ENCODE results near the gene GTPBP3. TPM values are rescaled to one million over a fixed set of nuclear protein-coding genes. Genes with fewer than 3 reads are reported as not detected.

The GTPBP3 gene
- total and polyA plus RNA-seq, 2 of the 8 experiments (the other 6 are each of a cell fraction or from before 2014, with no cell fraction given) = 30.4 to 56.0 TPM

GRCh38 chr19:17327068-17327653 lies 10.2 kb upstream of the GTPBP3 start:
- POLR2A ChIA-PET (ENCODE audit: partially characterized antibody) = interaction anchor here (0.6 to 17.1 kb wide), 13 partner anchors 11 to 133 kb away, joined by 3 to 329 read pairs (median 4); partner anchors contain the start of genes ABHD8, ANO8, DDA1 and GTPBP3
- 72% methylated on average over 27 of the region's 27 CpGs; no CpG with 5 or more reads in 1 of the 2 experiments for WGBS, 2 experiments (ENCODE audit: extremely low coverage in 1 of 2, insufficient coverage in 1 of 2, insufficient read length in 1 of 2, insufficient replicate concordance in 2 of 2, low coverage in 1 of 2, low lambda C conversion rate in 2 of 2, missing lambda C conversion rate in 1 of 2)
- peaks cover 0 to 13% (median 6%) of the 10 kb centered on the region in 4 experiments; a peak in 4 of 8 replicates for H3K36me3 ChIP-seq (ENCODE audit: control insufficient read depth in 2 of 4, insufficient read depth in 4 of 4, low read length in 3 of 4)

More at GRCh38 chr19:17327068-17327653, 10.2 kb upstream of the GTPBP3 start:
- TF ChIP-seq EZH2 (IDR thresholded peaks at IDR 0.05; ENCODE audit: low read depth, low read length, severe bottlenecking) (no peak), CTCF (IDR thresholded peaks at IDR 0.05; ENCODE audit: control extremely low read depth in 1 of 3, insufficient read depth in 1 of 3, low read depth in 1 of 3, low read length in 3 of 3) (no peak), TEAD4 (IDR thresholded peaks at IDR 0.05; ENCODE audit: low read depth, low read length) (no peak), NANOG (IDR thresholded peaks at IDR 0.05; ENCODE audit: insufficient read depth, low read depth, low read length, poor library complexity, severe bottlenecking) (no peak)
- Histone ChIP-seq H3K23ac (ENCODE audit: insufficient read length) (no peak overlapping the region), H3K9me3 (ENCODE audit: insufficient read depth in 2 of 2, low read depth in 1 of 2, low read length in 1 of 2) (no peaks in the 10 kb centered on the region), H3K14ac (ENCODE audit: insufficient read length) (no peak overlapping the region), H4K5ac (ENCODE audit: insufficient read length, low read depth, low read length) (peak overlapping the region; percentile 74), H2BK20ac (ENCODE audit: low read length) (no peak overlapping the region), H2BK15ac (ENCODE audit: low read length) (no peak overlapping the region), H2BK120ac (replicated peaks; ENCODE audit: low read depth, low read length) (no peak overlapping the region), H2AFZ (ENCODE audit: low read length) (no peak overlapping the region), H4K91ac (replicated peaks; ENCODE audit: insufficient read length, low read length) (peak overlapping the region; percentile 54), H3K79me1 (ENCODE audit: low read depth, low read length) (0 out of 2 replicates have a peak, but pooled peaks cover 2% of the 10 kb centered on the region), H3K4me3 (ENCODE audit: extremely low read depth in 1 of 4, insufficient read depth in 2 of 4, low read depth in 3 of 4, low read length in 4 of 4) (peak overlapping the region; percentile 35 to 95 (median 60); a peak in 7 of 8 replicates), H2AK5ac (ENCODE audit: low read depth, low read length) (no peak overlapping the region), H3K27me3 (replicated peaks in 1 of 4; ENCODE audit: control insufficient read depth in 3 of 4, extremely low read depth in 1 of 4, insufficient read depth in 3 of 4, low read length in 3 of 4) (no peaks in the 10 kb centered on the region; a peak in 1 of 7 replicates), H3K4me2 (ENCODE audit: insufficient read depth in 1 of 2, low read depth in 2 of 2, low read length in 2 of 2) (peak overlapping the region; percentile 72 to 83), H2BK12ac (ENCODE audit: low read depth, low read length) (peak overlapping the region; percentile 0; the same call in 1 of the 2 replicates), H3K79me2 (ENCODE audit: control insufficient read depth in 1 of 2, insufficient read depth in 2 of 2, low read length in 2 of 2) (no peaks in the 10 kb centered on the region), H3K56ac (replicated peaks; ENCODE audit: insufficient read length, low read depth, low read length) (no peak overlapping the region), H3K18ac (ENCODE audit: extremely low read depth, low read length) (peak overlapping the region; percentile 1; the same call in 1 of the 2 replicates), H2BK5ac (ENCODE audit: low read depth, low read length) (peak overlapping the region; percentile 55; the same call in 1 of the 2 replicates), H3K27ac (ENCODE audit: low read depth, low read length) (peak overlapping the region; percentile 66), H3K4ac (replicated peaks; ENCODE audit: insufficient read length, low read depth, low read length) (peak overlapping the region; percentile 69), H4K8ac (ENCODE audit: extremely low read depth, insufficient read depth, low read length) (peak overlapping the region; percentile 91), H3K4me1 (replicated peaks in 1 of 4; ENCODE audit: control insufficient read depth in 3 of 4, insufficient read depth in 4 of 4, low read length in 3 of 4) (peaks cover 0 to 22% (median 15%) of the 10 kb centered on the region in 4 experiments; a peak in 6 of 7 replicates), H3K9ac (replicated peaks in 1 of 4; ENCODE audit: extremely low read depth in 1 of 4, low read depth in 3 of 4, low read length in 3 of 4) (peak overlapping the region in 1 of 4 experiments; percentile 3; a peak in 1 of 7 replicates), H3K23me2 (ENCODE audit: low read depth, low read length) (peaks cover 6% of the 10 kb centered on the region; the same call in 1 of the 2 replicates), H4K20me1 (replicated peaks in 1 of 2; ENCODE audit: control insufficient read depth in 1 of 2, insufficient read depth in 2 of 2, low read length in 2 of 2) (peaks cover 3 to 10% of the 10 kb centered on the region in 2 experiments)
- FAIRE-seq (no peak), DNase-seq (ENCODE audit: low read depth in 1 of 2, low spot score in 2 of 2) (no peak)
- CTCF ChIA-PET (ENCODE audit: partially characterized antibody) = interaction anchor here (0.9 to 3.3 kb wide), 18 partner anchors 8 to 121 kb away, joined by 3 to 13 read pairs (median 5); partner anchors contain the start of genes ANO8, CCDC194, DDA1 and MRPL34
